ENCODE data around the gene ARHGAP15.

DNA sequence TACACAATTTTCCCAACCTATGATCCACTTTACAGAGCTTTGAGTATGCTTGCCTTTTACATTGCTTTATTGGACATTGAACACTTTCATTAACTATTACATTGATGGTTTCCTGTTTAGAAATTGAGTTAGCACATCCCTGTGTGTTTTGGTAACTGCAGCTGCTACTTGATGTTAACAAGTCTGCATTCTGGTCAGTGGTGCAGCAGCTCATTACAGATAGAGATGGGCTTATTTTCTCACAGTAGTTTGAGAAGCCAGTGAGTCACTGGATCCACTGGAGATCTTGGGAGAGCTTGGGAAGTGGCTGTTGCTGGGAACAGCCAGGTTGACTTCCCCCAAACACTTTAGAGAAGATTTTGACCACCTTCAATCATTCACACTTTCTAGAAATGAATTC is 150.5 kb downstream of the ARHGAP15 start:
- TF ChIP-seq, protein P1, sequence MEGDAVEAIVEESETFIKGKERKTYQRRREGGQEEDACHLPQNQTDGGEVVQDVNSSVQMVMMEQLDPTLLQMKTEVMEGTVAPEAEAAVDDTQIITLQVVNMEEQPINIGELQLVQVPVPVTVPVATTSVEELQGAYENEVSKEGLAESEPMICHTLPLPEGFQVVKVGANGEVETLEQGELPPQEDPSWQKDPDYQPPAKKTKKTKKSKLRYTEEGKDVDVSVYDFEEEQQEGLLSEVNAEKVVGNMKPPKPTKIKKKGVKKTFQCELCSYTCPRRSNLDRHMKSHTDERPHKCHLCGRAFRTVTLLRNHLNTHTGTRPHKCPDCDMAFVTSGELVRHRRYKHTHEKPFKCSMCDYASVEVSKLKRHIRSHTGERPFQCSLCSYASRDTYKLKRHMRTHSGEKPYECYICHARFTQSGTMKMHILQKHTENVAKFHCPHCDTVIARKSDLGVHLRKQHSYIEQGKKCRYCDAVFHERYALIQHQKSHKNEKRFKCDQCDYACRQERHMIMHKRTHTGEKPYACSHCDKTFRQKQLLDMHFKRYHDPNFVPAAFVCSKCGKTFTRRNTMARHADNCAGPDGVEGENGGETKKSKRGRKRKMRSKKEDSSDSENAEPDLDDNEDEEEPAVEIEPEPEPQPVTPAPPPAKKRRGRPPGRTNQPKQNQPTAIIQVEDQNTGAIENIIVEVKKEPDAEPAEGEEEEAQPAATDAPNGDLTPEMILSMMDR (IDR thresholded peaks at IDR 0.05) = no peak
- TF ChIP-seq POLR2A (IDR thresholded peaks at IDR 0.05) = no peak
- TF ChIP-seq POLR2AphosphoS5 (IDR thresholded peaks at IDR 0.05) = no peak
- TF ChIP-seq EP300 (IDR thresholded peaks at IDR 0.05) = no peak

All from suprapubic skin (tissue), 4 donors.